Skeletal muscle tissue (tissue), 4 donors: ENCODE measurements around the gene GALNT14. TPM values are rescaled to one million over a fixed set of nuclear protein-coding genes. Genes with fewer than 3 reads are reported as not detected.
"Not testable (repeated sequence)": the region's sequence is repeated elsewhere in the genome, so short reads cannot be mapped to it uniquely, and the experiment has no call there.

Experiments used
- H3K27ac ChIP-seq: one replicate; pipeline ENCODE4 v1.7.0; 2013; ENCODE audit warnings: mild to moderate bottlenecking, low read depth, low read length, inconsistent platforms
- H3K27me3 ChIP-seq, 3 donors: one replicate each; pipeline ENCODE4 v1.7.0; 2013; ENCODE audit warnings: low read length in 3 of 3; ENCODE audit not compliant: control insufficient read depth in 3 of 3, insufficient read depth in 3 of 3
- H3K36me3 ChIP-seq, 3 donors: one replicate each; pipeline ENCODE4 v1.7.0; 2013; ENCODE audit warnings: low read length in 3 of 3; ENCODE audit not compliant: control insufficient read depth in 3 of 3, insufficient read depth in 3 of 3
- H3K4me1 ChIP-seq, 3 donors: one replicate each; pipeline ENCODE4 v1.7.0; 2013; ENCODE audit warnings: low read length in 3 of 3, mild to moderate bottlenecking in 3 of 3; ENCODE audit not compliant: control insufficient read depth in 3 of 3, insufficient read depth in 3 of 3
- H3K4me3 ChIP-seq, 3 donors: one replicate each; pipeline ENCODE4 v1.7.0; 2013; ENCODE audit warnings: low read length in 3 of 3
- H3K9ac ChIP-seq, 3 donors: one replicate each; pipeline ENCODE4 v1.7.0; 2013; ENCODE audit warnings: low read length in 3 of 3, mild to moderate bottlenecking in 3 of 3, moderate library complexity in 2 of 3, low read depth in 1 of 3
- H3K9me3 ChIP-seq, 3 donors: one replicate each; pipeline ENCODE4 v1.7.0; 2013; ENCODE audit warnings: low read length in 3 of 3; ENCODE audit not compliant: control insufficient read depth in 3 of 3
- total RNA-seq: library from RNA; depleted of rRNA; stranded (reverse); fragments of >200 nt; gene quantifications from one replicate; pipeline ENCODE4 v1.2.3, GENCODE V29; 2014
- donor health status: Osteomylitis.

The GALNT14 gene
- total RNA-seq, 1 donor from 2014 or later = 2.1 TPM

DNA sequence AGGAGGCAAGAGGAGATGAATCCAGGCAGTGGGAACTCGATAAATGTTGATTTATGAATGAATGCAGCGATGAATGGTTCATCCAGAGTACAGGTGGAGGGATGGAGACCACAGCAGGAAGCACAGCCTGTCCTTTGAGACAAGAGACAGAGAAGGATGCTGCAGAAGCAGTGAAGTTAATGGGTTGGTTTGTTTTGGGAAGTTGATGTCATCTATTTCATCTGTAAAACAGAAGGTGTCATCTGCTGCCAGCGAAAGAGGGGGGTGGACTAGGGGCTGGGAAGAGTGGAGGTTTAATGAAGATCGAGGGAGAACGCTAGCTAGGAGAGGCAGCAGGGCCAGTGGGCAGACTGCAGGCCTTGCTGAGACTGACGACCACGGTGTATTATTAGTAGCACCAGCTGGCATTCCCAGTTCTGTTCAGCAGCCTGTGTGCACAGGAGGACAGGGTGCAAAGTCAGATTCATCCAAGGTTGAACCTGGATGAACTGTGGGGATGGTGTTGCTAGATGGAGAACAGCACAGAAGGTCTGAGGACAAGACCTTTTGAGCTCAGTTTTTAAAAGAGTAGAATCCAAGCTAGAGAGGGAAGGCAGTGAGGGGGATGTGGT lies 210.7 kb downstream of the GALNT14 start:
- Histone ChIP-seq H3K9me3 (no peaks in the 10 kb centered on the region), H3K4me3 (no peak overlapping the region), H3K27ac (no peak overlapping the region), H3K27me3 (no peaks in the 10 kb centered on the region), H3K9ac (no peak overlapping the region), H3K4me1 (no peaks in the 10 kb centered on the region), H3K36me3 (no peaks in the 10 kb centered on the region)

DNA sequence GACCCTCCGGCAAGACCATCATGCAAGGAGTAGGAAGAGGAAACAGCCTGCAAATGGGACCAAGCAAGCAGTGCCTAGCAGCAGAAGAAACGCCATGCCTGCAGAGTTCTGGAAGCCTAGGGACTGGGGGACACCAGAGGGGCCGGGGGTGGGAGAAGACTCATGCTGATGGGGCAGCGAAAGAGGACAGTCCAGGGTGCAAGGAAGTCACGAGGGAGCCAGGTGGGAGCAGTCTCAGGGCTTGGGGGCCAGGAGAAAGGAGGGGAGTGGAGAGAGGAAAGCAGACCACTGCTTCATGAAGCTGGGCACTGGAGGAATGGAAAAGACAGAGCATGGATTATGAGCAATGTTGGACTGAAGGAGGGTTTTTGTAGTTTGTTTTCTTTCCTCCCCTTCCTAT lies 211.6 kb downstream of the GALNT14 start:
- no peak overlapping the region for H3K27ac ChIP-seq
- H3K9ac ChIP-seq = no peak overlapping the region
- H3K4me3 ChIP-seq = no peak overlapping the region
- no peaks in the 10 kb centered on the region for H3K9me3 ChIP-seq
- no peaks in the 10 kb centered on the region for H3K36me3 ChIP-seq
- no peaks in the 10 kb centered on the region for H3K4me1 ChIP-seq
- no peaks in the 10 kb centered on the region for H3K27me3 ChIP-seq

DNA sequence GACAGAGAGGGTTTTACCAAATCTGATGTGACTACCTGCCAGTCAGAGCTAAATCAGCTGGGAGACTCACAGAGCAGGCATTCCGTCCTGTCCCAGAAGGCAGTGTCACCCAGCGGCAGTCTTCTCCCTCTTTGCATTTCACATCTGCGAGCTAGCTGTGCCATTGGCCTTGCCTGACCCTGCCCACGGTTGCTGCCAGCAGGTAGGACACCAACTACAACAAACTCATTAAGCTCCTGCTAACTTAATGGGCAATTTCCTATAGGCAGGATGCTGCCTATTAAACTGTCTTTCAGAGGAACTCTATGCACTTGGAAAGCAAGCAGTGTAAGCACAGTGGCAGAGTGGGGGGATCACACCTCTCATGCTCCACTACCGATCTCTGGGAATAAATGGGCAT lies 214.6 kb downstream of the GALNT14 start:
- Histone ChIP-seq H3K36me3 (no peaks in the 10 kb centered on the region), H3K9ac (no peak overlapping the region), H3K4me1 (no peaks in the 10 kb centered on the region), H3K27ac (no peak overlapping the region), H3K4me3 (no peak overlapping the region), H3K9me3 (no peaks in the 10 kb centered on the region), H3K27me3 (no peaks in the 10 kb centered on the region)

DNA sequence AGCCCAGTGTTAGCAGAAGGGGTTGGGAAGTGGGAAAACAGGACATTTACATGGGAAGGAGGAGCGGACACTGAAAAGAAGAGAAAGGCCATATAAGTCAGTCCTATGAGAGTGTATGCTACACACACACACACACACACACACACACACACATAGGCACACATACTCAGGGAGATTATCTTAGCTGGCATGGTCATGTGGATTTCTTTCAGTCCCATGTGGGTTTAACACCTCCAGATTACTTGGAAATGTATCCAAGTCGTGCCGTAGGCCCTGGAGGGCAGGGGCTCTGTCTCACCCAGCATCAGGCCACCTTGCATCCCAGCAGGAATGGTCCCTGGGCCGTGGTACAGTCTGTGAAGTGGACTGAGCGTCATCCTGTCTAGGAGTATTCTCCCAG lies 217.7 kb downstream of the GALNT14 start:
- H3K27ac ChIP-seq = no peak overlapping the region
- no peak overlapping the region for H3K4me3 ChIP-seq
- H3K27me3 ChIP-seq = peaks cover 0 to 2% (median 0%) of the 10 kb centered on the region in 3 donors
- no peaks in the 10 kb centered on the region for H3K36me3 ChIP-seq
- no peak overlapping the region for H3K9ac ChIP-seq
- no peaks in the 10 kb centered on the region for H3K9me3 ChIP-seq
- H3K4me1 ChIP-seq = no peaks in the 10 kb centered on the region

DNA sequence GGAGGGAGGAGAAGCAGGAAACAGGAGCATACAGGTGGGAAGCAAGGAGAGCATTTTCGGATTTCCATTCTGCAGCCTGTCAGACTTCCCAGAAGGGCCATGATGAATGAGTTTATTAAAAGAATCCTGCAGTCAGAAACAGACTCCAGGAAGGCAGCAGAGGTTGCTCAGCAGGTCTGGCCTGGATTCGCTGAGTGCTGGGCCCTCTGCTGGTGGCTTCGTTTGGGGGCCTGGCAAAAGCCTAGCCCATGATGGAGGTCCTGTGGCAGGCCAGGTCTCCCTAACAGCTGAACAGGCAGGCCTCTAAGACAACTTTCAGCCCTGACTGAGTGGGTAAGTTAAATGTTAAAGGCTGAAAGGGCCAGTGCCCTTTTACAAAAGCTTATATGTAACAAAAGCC lies 222.8 kb downstream of the GALNT14 start:
- Histone ChIP-seq H3K4me1 (no peaks in the 10 kb centered on the region), H3K4me3 (no peak overlapping the region), H3K9ac (no peak overlapping the region), H3K9me3 (no peaks in the 10 kb centered on the region), H3K27ac (no peak overlapping the region), H3K36me3 (no peaks in the 10 kb centered on the region), H3K27me3 (peaks cover 0 to 2% (median 0%) of the 10 kb centered on the region in 3 donors)

DNA sequence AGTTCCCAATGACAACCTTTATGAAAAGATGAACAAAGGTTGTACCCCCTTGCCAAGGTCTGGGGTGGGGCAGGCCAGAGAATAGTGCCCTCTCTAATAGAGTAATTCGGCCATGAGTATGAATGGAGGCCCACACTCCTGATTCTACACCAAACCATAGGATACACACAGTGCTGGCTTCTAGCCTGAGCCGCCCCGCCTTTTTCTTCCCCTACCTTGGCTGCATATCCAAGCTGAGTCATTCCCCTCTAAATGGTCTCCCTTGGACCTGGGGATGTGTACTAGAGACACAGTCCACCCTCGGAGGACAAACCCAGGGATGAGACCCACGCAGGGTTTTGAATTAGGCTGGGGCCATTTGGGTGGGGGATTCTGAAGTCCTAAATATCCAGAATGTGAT lies 223.8 kb downstream of the GALNT14 start:
- Histone ChIP-seq H3K27me3 (peaks cover 0 to 2% (median 0%) of the 10 kb centered on the region in 3 donors), H3K9ac (no peak overlapping the region), H3K4me3 (no peak overlapping the region), H3K27ac (no peak overlapping the region), H3K4me1 (no peaks in the 10 kb centered on the region), H3K9me3 (no peaks in the 10 kb centered on the region), H3K36me3 (no peaks in the 10 kb centered on the region)

DNA sequence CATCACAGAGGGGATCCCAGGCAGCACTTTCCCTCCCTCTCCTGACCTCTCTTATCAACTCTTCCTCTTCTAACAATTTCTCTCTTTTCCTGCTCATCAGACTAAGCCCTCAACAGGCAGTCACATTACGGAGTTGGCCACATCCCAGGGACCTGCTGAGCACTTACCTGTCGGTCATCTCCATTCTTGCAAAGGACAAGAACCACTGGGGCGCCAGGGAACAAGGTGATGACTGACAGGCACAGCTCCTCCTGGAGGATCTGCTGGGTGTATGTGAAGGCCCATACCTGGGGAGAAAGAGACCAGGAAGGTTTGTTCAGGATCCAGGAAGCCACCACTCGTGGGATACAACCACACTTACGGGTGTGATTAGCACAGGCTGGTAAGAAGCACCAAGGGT lies 226.2 kb downstream of the GALNT14 start:
- no peaks in the 10 kb centered on the region for H3K9me3 ChIP-seq
- no peaks in the 10 kb centered on the region for H3K4me1 ChIP-seq
- H3K9ac ChIP-seq = no peak overlapping the region
- no peaks in the 10 kb centered on the region for H3K27me3 ChIP-seq
- no peak overlapping the region for H3K4me3 ChIP-seq
- H3K36me3 ChIP-seq = no peaks in the 10 kb centered on the region
- H3K27ac ChIP-seq = no peak overlapping the region

DNA sequence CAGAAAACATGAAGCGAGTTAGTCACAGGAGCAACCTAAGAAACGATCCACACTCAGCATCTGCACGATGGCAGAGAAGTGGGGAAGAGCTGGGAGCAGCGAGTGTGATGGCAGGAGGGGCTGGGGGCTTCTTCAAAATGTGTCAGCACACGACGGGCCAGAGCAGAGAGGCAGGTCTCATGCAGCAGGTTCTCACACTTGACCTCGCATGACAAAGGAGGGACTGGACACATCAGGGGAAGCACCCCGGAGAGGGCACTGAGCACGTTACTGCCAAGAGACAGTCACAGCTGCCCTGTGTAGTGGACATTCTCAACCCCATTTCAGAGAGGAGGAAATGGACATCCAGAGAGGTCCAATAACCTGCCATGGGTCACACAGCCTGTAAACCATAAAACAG lies 226.9 kb downstream of the GALNT14 start:
- Histone ChIP-seq H3K4me3 (no peak overlapping the region), H3K9me3 (no peaks in the 10 kb centered on the region), H3K9ac (no peak overlapping the region), H3K27me3 (no peaks in the 10 kb centered on the region), H3K36me3 (no peaks in the 10 kb centered on the region), H3K4me1 (no peaks in the 10 kb centered on the region), H3K27ac (no peak overlapping the region)

DNA sequence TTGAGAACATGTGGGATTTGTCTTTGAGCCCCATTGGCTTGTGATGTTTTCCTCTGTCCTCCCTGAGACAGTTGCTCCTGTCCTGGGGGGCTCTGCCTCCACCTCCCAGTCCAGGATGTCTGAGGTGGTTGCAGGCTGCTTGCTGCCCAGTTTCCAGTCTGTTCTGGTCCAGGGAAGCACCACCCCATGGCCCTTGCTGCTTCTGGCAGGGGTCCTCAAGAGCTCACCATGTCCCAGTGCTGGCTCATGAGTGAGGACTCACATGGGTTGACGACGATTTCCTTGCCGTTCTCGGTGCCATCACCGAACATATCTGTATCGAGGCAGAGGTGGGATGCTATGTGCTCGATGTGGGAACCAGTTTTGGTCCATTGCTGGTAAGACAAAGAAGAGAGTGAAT lies 227.6 kb downstream of the GALNT14 start:
- Histone ChIP-seq H3K4me3 (no peak overlapping the region), H3K27me3 (no peaks in the 10 kb centered on the region), H3K9ac (no peak overlapping the region), H3K36me3 (no peaks in the 10 kb centered on the region), H3K4me1 (no peaks in the 10 kb centered on the region), H3K27ac (no peak overlapping the region), H3K9me3 (no peaks in the 10 kb centered on the region)

DNA sequence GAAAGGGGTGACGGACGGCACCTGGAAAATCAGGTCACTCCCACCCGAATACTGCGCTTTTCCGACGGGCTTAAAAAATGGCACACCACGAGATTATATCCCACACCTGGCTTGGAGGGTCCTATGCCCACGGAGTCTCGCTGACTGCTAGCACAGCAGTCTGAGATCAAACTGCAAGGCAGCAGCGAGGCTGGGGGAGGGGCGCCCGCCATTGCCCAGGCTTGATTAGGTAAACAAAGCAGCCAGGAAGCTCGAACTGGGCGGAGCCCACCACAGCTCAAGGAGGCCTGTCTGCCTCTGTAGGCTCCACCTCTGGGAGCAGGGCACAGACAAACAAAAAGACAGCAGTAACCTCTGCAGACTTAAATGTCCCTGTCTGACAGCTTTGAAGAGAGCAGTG lies 233.8 kb downstream of the GALNT14 start:
- not testable (repeated sequence) for H3K27ac ChIP-seq, H3K9me3 ChIP-seq, H3K4me3 ChIP-seq, H3K27me3 ChIP-seq, H3K9ac ChIP-seq, H3K36me3 ChIP-seq, H3K4me1 ChIP-seq

- Histone ChIP-seq H3K9ac (no peak overlapping the region), H3K27ac (no peak overlapping the region), H3K27me3 (no peaks in the 10 kb centered on the region), H3K4me3 (no peak overlapping the region), H3K4me1 (no peaks in the 10 kb centered on the region), H3K36me3 (no peaks in the 10 kb centered on the region), H3K9me3 (peaks cover 0 to 3% (median 2%) of the 10 kb centered on the region in 3 donors)
Observed at GRCh38 chr2:30903326-30903725, 234.9 kb downstream of the GALNT14 start.
